HG03025 (cell line): ENCODE data around the gene SNTG2.

Experiments
- ATAC-seq: cut with Tn5 transposase; IDR thresholded peaks from one replicate; pipeline ENCODE4 v1.9.1; 2021; ENCODE audit warnings: mild to moderate bottlenecking, moderate library complexity; ENCODE audit not compliant: unreplicated experiment, low FRiP score

Gene SNTG2

DNA sequence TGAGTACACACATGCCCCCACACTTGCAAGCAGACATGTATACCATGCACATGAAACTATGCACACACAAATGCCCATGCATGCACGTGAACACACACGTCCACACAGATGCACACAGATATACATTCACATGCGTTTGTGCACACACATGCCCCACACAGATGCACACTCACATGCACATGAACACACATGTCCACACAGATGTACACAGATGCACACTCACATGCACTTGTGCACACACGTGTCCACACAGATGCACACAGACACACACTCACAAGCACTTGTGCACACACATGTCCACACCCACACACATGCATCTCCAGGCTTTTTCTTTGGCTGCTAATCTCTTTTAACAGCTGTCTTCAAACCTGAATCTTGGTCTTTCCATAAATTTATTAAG lies 31.1 kb downstream of the SNTG2 start:
- no peak for ATAC-seq

- no peak for ATAC-seq
These were observed 34.8 kb downstream of the SNTG2 start for GRCh38 chr2:985317-985898.

DNA sequence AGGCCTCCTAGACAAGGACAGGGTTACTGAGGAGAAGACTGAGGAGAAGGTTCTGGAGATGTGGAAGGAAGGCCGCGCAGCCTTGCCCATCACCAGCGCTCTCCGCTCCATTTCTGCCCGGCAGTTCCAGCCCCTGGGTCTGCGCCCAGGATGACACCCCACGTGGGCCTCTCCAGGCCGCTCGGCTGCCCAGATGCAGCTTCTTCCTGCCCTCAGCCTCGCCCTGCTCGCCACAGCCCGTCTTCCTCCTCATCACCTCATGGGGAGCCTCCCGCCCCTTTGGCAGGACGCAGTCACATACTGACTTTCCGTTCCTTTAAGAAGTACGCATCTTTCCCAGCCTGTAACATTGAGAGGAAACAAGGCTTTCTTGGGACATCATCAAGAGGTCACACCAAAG lies 37.1 kb downstream of the SNTG2 start:
- ATAC-seq, result no peak

GRCh38 chr2:989781-990467 lies 39.3 kb downstream of the SNTG2 start:
- no peak for ATAC-seq

GRCh38 chr2:990970-991369 lies 40.3 kb downstream of the SNTG2 start:
- ATAC-seq, result no peak

DNA sequence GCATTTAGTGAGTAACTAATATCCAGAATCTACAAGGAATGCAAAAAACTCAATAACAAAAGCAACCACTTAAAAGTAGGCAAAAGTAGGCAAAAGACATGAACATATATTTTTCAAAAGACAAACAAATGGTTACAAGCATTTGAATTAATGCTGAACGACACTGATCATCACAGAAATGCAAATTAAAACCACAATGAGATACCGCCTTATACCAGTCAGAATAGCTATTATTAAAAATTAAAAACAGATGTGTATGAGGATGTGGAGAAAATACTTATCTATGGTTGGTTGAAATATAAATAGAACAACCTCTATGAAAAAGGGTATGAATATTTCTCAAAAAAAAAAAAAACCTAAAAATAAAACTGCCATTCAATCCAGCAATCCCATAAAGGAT lies 51.7 kb downstream of the SNTG2 start:
- no peak for ATAC-seq

GRCh38 chr2:1004398-1004797 lies 53.7 kb downstream of the SNTG2 start:
- no peak for ATAC-seq

- no peak for ATAC-seq
These were observed 59.8 kb downstream of the SNTG2 start for GRCh38 chr2:1010415-1010930.

DNA sequence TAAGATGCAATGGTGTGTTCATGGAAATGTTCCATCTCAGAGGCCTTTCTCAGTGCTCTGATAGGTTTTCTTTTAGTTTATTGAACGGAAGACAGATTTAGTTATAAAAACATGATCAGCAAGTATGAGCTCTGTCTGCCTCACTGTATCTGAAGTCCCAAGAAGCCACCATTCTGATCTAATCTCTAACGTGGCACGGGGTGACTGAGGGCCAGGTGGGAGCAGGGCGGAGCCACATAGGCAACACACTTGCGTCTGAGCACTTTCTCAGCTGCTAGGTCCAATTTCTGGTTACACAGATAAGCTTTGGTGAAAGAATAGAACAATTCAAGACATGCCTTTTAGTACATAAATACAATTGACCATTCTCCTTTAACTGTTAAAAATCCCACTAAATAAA lies 60.4 kb downstream of the SNTG2 start:
- ATAC-seq, result no peak

- ATAC-seq, result no peak
These were observed 61.3 kb downstream of the SNTG2 start for GRCh38 chr2:1011985-1012384.

- no peak for ATAC-seq
These were observed 64.2 kb downstream of the SNTG2 start for GRCh38 chr2:1014802-1015201.

- no peak for ATAC-seq
These were observed 65.9 kb downstream of the SNTG2 start for GRCh38 chr2:1016500-1016899.

- no peak for ATAC-seq
These were observed 67.2 kb downstream of the SNTG2 start for GRCh38 chr2:1017827-1018226.

- no peak for ATAC-seq
These were observed 69.6 kb downstream of the SNTG2 start for GRCh38 chr2:1020206-1020605.

GRCh38 chr2:1022178-1022577 lies 71.5 kb downstream of the SNTG2 start:
- ATAC-seq, result no peak

GRCh38 chr2:1024981-1025380 lies 74.3 kb downstream of the SNTG2 start:
- ATAC-seq, result no peak

- no peak for ATAC-seq
These were observed 75.5 kb downstream of the SNTG2 start for GRCh38 chr2:1026141-1026540.

GRCh38 chr2:1028831-1029230 lies 78.2 kb downstream of the SNTG2 start:
- no peak for ATAC-seq

DNA sequence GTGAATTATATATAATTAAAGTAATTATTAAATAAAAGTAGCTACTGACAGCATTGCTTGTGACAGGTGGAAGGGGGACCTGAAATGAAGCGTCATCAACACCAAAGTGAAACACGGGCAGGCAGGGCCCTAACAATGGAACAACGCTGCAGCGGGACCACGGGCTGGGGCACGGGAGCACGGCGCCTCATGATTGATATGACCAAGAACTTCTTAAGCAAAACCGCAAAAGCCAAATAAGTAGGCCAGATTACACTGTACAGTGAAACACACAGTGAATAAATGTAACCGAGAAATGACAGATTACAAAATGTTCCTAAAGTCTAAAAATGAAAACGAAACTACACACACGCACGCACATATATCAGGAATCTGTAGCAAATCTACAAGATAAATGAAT lies 81.4 kb downstream of the SNTG2 start:
- no peak for ATAC-seq

DNA sequence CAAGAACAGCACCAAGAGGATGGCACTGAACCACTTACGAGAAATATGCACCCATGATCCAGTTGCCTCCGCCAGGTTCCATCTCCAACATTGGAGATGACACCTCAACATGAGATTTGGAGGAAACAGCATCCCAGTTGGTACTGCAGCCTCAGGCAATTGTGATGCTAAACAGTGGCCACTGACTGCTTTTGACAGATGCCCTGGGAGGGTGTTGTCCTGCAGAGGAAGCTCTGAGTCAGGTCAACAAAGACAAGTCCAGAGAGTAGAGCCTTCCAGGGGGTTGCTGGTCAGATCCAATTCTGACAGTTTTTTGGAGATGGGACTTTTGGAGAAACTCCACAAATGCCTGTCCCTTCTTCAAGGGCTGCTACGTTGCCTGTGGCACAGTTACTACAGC lies 82.4 kb downstream of the SNTG2 start:
- ATAC-seq, result no peak

DNA sequence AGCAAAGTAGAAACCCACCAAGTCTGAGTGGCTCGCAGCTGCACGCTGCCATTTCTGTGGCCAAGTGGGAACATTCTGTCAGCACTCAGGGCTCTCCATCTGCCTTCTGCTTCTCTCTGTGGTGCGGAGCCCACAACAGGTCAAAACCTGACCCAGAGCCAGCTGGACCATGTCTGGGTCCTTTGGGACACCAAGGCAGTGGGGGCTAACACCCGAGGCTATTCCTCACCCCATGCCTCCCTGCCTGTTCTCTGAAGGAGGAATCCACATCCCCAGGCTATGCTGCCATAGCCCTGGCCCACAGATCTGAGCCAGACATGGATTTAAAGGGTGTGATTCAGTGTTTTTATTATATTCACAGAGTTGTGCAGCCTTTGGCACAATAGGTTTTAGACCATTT lies 86.4 kb downstream of the SNTG2 start:
- ATAC-seq, result no peak

- no peak for ATAC-seq
These were observed 88.9 kb downstream of the SNTG2 start for GRCh38 chr2:1039549-1039948.
